ENCODE data around the gene ZMYM1.
"Not testable (repeated sequence)": the region's sequence is repeated elsewhere in the genome, so short reads cannot be mapped to it uniquely, and the experiment has no call there.

ZMYM1 gene

GRCh38 chr1:35143737-35144508, 64.7 kb downstream of the ZMYM1 start:
- TF ChIP-seq CTCF (IDR thresholded peaks at IDR 0.05; ENCODE audit: low read depth, low read length): no peak
- Histone ChIP-seq H3K27me3 (ENCODE audit: insufficient read depth, low read depth, severe bottlenecking) (no peaks in the 10 kb centered on the region), H3K4me3 (ENCODE audit: low read depth, low read length) (no peak overlapping the region), H3K9me3 (ENCODE audit: severe bottlenecking) (no peaks in the 10 kb centered on the region), H3K27ac (no peak overlapping the region), H3K36me3 (no peaks in the 10 kb centered on the region)
- DNase-seq: no peak

- not testable (repeated sequence) for H3K4me3 ChIP-seq (ENCODE audit: low read depth, low read length); H3K9me3 ChIP-seq (ENCODE audit: severe bottlenecking); H3K36me3 ChIP-seq; DNase-seq; H3K27me3 ChIP-seq (ENCODE audit: insufficient read depth, low read depth, severe bottlenecking); H3K27ac ChIP-seq
These were observed 66.8 kb downstream of the ZMYM1 start for GRCh38 chr1:35145892-35146549.

- Histone ChIP-seq H3K4me3 (ENCODE audit: low read depth, low read length) (no peak overlapping the region), H3K9me3 (ENCODE audit: severe bottlenecking) (no peaks in the 10 kb centered on the region), H3K27me3 (ENCODE audit: insufficient read depth, low read depth, severe bottlenecking) (no peaks in the 10 kb centered on the region), H3K27ac (no peak overlapping the region), H3K36me3 (no peaks in the 10 kb centered on the region)
- no peak for DNase-seq
- no peak for TF ChIP-seq CTCF (IDR thresholded peaks at IDR 0.05; ENCODE audit: low read depth, low read length)
These were observed 72.0 kb downstream of the ZMYM1 start for GRCh38 chr1:35151220-35151619.

- H3K27ac ChIP-seq: no peak overlapping the region
- peaks cover 6% of the 10 kb centered on the region for H3K9me3 ChIP-seq (ENCODE audit: severe bottlenecking)
- no peaks in the 10 kb centered on the region for H3K36me3 ChIP-seq
- DNase-seq: no peak
- H3K27me3 ChIP-seq (ENCODE audit: insufficient read depth, low read depth, severe bottlenecking): no peaks in the 10 kb centered on the region
- no peak overlapping the region for H3K4me3 ChIP-seq (ENCODE audit: low read depth, low read length)
- no peak for TF ChIP-seq CTCF (IDR thresholded peaks at IDR 0.05; ENCODE audit: low read depth, low read length)
These were observed 85.7 kb downstream of the ZMYM1 start for GRCh38 chr1:35164893-35165292.

Data from WERI-Rb-1 (cell line).